GM15510 (cell line): ENCODE measurements around the gene SRF.

Experiments used
- POLR2A ChIP-seq: IDR thresholded peaks from 3 replicates; pipeline ENCODE4 v1.6.1; 2011; ENCODE audit warnings: borderline replicate concordance; ENCODE audit not compliant: insufficient read length; ENCODE audit errors: extremely low read depth

Gene SRF

GRCh38 chr6:43143235-43144128, 27.6 kb upstream of the SRF start:
- no peak for TF ChIP-seq POLR2A

- no peak for TF ChIP-seq POLR2A
Observed at GRCh38 chr6:43144879-43145278, 26.2 kb upstream of the SRF start.

GRCh38 chr6:43146261-43146660, 24.8 kb upstream of the SRF start:
- TF ChIP-seq POLR2A: no peak

GRCh38 chr6:43146709-43147688, 24.1 kb upstream of the SRF start:
- TF ChIP-seq POLR2A: no peak

GRCh38 chr6:43147691-43148477, 23.2 kb upstream of the SRF start:
- TF ChIP-seq POLR2A: no peak

GRCh38 chr6:43149265-43149664, 21.8 kb upstream of the SRF start:
- TF ChIP-seq POLR2A: no peak

- TF ChIP-seq POLR2A: no peak
Observed at GRCh38 chr6:43150051-43150751, 20.9 kb upstream of the SRF start.

GRCh38 chr6:43159599-43159998, 11.5 kb upstream of the SRF start:
- no peak for TF ChIP-seq POLR2A

GRCh38 chr6:43163899-43164298, 7.2 kb upstream of the SRF start:
- TF ChIP-seq POLR2A: no peak

GRCh38 chr6:43170417-43170930, 595 bp upstream of the SRF start:
- no peak for TF ChIP-seq POLR2A

- no peak for TF ChIP-seq POLR2A
Observed at GRCh38 chr6:43171707-43172103, 636 bp downstream of the SRF start.

GRCh38 chr6:43172104-43173007, 1.3 kb downstream of the SRF start:
- no peak for TF ChIP-seq POLR2A

GRCh38 chr6:43173591-43174262, 2.7 kb downstream of the SRF start:
- TF ChIP-seq POLR2A: no peak
